Astrocyte (in vitro differentiated cells and primary cell): ENCODE data around the gene IARS2.

Experiments used
- EZH2 ChIP-seq: IDR thresholded peaks from 2 replicates; pipeline ENCODE4 v1.6.1; 2012; ENCODE audit warnings: mild to moderate bottlenecking, low read length, inconsistent platforms; ENCODE audit not compliant: insufficient read depth
- TF ChIP-seq, protein P1 (sequence below): IDR thresholded peaks from 2 replicates; pipeline ENCODE4 v1.5.1; 2011; ENCODE audit warnings: low read depth, mild to moderate bottlenecking, inconsistent platforms, low read length, moderate library complexity; ENCODE audit not compliant: insufficient read depth

DNA sequence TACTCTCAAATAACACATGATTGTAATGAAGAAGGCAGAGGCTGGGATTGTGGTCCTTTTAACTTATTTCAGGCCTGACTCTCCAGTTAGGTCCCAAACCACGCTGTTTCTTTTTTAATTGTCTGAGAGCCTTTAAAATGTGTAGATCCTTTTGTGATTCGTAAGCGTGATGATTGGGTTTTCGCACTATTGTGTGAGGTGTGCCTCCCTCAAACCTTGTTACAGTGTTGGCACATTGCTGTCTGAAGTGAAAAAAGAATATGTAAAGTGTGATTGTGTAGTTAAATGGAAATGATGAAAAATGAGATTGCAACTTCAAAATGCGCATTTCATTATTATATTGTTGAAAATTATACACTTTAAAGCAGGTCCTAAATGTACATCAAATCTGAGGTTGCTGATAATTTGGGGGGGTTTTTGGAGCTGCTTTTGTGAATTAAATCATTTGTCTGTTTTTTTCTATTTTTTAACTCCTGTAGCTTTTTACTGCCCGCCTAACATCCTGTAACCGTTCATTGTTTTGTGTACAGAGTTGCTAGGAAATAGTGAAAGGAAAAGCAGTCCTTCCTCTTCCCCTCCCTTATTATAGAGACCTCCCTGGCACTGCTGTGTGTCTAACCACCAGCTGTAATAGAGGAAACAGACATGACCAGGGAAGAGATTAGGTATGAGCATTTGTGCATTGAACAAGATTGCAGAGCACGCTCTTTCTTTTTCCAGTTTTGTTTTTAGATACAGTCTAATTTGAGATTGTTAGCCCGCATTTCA lies 43.3 kb downstream of the IARS2 start:
- TF ChIP-seq, protein P1, sequence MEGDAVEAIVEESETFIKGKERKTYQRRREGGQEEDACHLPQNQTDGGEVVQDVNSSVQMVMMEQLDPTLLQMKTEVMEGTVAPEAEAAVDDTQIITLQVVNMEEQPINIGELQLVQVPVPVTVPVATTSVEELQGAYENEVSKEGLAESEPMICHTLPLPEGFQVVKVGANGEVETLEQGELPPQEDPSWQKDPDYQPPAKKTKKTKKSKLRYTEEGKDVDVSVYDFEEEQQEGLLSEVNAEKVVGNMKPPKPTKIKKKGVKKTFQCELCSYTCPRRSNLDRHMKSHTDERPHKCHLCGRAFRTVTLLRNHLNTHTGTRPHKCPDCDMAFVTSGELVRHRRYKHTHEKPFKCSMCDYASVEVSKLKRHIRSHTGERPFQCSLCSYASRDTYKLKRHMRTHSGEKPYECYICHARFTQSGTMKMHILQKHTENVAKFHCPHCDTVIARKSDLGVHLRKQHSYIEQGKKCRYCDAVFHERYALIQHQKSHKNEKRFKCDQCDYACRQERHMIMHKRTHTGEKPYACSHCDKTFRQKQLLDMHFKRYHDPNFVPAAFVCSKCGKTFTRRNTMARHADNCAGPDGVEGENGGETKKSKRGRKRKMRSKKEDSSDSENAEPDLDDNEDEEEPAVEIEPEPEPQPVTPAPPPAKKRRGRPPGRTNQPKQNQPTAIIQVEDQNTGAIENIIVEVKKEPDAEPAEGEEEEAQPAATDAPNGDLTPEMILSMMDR, result no peak
- no peak for TF ChIP-seq EZH2
